ENCODE measurements around the gene EWSR1. TPM values are rescaled to one million over a fixed set of nuclear protein-coding genes. Genes with fewer than 3 reads are reported as not detected.

Gene EWSR1
- total RNA-seq, 1 donor from 2014 or later = 347 TPM

GRCh38 chr22:29335656-29336055, 67.6 kb downstream of the EWSR1 start:
- Mint-ChIP-seq H3K27ac (no peak overlapping the region), H3K36me3 (peaks cover 8% of the 10 kb centered on the region), H3K4me3 (no peak overlapping the region), H3K4me1 (ENCODE audit: unreplicated experiment) (peaks cover 4% of the 10 kb centered on the region), H3K27me3 (no peaks in the 10 kb centered on the region), H3K9me3 (no peaks in the 10 kb centered on the region)
- DNase-seq (ENCODE audit: extremely low spot score, unreplicated experiment) = no peak
- TF ChIP-seq, protein P1, sequence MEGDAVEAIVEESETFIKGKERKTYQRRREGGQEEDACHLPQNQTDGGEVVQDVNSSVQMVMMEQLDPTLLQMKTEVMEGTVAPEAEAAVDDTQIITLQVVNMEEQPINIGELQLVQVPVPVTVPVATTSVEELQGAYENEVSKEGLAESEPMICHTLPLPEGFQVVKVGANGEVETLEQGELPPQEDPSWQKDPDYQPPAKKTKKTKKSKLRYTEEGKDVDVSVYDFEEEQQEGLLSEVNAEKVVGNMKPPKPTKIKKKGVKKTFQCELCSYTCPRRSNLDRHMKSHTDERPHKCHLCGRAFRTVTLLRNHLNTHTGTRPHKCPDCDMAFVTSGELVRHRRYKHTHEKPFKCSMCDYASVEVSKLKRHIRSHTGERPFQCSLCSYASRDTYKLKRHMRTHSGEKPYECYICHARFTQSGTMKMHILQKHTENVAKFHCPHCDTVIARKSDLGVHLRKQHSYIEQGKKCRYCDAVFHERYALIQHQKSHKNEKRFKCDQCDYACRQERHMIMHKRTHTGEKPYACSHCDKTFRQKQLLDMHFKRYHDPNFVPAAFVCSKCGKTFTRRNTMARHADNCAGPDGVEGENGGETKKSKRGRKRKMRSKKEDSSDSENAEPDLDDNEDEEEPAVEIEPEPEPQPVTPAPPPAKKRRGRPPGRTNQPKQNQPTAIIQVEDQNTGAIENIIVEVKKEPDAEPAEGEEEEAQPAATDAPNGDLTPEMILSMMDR (conservative IDR thresholded peaks at IDR 0.05) = no peak

GRCh38 chr22:29336751-29337490, 68.9 kb downstream of the EWSR1 start:
- Mint-ChIP-seq H3K4me3 (no peak overlapping the region), H3K36me3 (peaks cover 9% of the 10 kb centered on the region), H3K27ac (no peak overlapping the region), H3K4me1 (ENCODE audit: unreplicated experiment) (no peaks in the 10 kb centered on the region), H3K9me3 (no peaks in the 10 kb centered on the region), H3K27me3 (no peaks in the 10 kb centered on the region)
- TF ChIP-seq, protein P1 (conservative IDR thresholded peaks at IDR 0.05) = no peak
- no peak for DNase-seq (ENCODE audit: extremely low spot score, unreplicated experiment)

DNA sequence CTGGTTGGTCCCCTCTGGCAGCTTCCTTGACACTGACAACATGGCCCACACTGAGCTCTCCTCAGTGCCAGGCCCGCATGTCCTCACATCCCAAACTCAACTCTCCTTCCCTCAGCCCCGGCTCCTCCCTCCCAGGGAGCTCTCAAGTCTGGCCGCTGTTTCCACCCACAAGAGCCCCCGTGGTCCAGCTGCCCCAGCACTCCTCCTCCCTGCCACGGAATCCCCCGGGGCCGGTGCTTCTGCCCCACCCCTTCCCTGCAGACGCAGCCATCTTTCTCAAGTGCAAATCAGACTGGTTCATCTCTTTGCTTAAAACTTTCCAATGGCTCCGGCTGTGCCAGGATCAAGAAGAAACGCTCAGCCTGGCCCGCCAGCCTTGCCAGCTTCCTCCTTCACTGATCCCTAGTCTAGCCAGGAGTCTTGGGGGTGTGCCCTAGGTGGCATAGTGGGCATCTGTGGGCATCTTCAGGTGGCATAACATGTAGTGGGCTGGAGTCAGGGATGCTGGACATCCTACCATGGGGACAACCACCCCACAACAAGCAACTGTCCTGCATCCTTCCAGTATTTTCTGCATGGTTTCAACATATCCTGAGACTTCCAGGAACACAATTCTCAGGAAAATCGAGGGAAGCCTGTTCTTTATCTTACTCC, 69.7 kb downstream of the EWSR1 start:
- TF ChIP-seq, protein P1 (conservative IDR thresholded peaks at IDR 0.05) = no peak
- Mint-ChIP-seq H3K36me3 (peaks cover 12% of the 10 kb centered on the region), H3K9me3 (no peaks in the 10 kb centered on the region), H3K4me1 (ENCODE audit: unreplicated experiment) (peaks cover 3% of the 10 kb centered on the region), H3K27me3 (no peaks in the 10 kb centered on the region), H3K4me3 (no peak overlapping the region), H3K27ac (no peak overlapping the region)
- no peak for DNase-seq (ENCODE audit: extremely low spot score, unreplicated experiment)

GRCh38 chr22:29338398-29338797, 70.3 kb downstream of the EWSR1 start:
- Mint-ChIP-seq H3K9me3 (no peaks in the 10 kb centered on the region), H3K4me1 (ENCODE audit: unreplicated experiment) (peaks cover 9% of the 10 kb centered on the region), H3K36me3 (peaks cover 12% of the 10 kb centered on the region), H3K27ac (no peak overlapping the region), H3K27me3 (no peaks in the 10 kb centered on the region), H3K4me3 (no peak overlapping the region)
- no peak for DNase-seq (ENCODE audit: extremely low spot score, unreplicated experiment)
- TF ChIP-seq, protein P1 (conservative IDR thresholded peaks at IDR 0.05) = no peak

DNA sequence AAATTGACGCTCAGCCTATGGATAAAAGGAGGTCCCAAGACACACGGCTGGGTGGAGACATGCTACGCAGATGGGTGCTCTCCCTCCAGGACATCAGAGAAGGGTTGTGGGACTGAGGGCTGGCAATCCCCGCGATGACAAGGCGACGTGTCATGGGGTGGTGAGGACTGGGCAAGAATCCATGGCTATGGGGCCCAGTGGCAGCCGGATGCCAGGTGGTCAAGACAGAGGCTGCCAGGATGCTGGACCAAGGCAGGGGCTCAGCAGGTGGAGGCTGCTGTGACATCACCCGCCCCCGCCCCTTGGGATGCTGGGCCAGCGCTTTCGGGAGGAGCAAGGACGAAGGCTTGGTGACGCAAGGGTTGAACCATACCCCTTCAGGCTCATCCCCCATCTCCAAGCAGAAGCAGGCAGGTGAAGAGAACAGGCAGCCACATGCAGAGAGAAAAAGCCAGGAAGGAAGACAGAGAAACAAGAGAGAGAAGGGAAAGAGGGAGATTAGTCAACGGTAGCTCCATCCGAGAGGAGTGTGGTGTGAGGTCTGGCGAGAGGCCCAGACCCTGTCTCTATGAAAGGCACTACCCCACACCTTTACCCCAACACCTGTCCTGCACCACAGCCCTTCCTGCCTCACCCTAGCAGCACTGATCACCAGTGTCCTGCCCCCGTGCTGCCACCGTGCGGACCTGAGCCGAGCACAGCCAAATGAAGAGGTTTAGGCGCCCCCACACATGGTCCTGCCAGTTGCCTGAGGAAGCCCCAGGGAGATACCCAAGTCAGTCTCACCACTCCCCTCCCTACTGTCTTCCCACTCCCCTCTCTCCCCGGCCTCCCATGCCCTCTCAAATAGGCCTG, 71.5 kb downstream of the EWSR1 start:
- Mint-ChIP-seq H3K27me3 (no peaks in the 10 kb centered on the region), H3K4me3 (no peak overlapping the region), H3K4me1 (ENCODE audit: unreplicated experiment) (peaks cover 16% of the 10 kb centered on the region), H3K9me3 (no peaks in the 10 kb centered on the region), H3K27ac (no peak overlapping the region), H3K36me3 (peaks cover 15% of the 10 kb centered on the region)
- DNase-seq (ENCODE audit: extremely low spot score, unreplicated experiment) = no peak
- TF ChIP-seq, protein P1 (conservative IDR thresholded peaks at IDR 0.05) = no peak

Data from type B pancreatic cell (in vitro differentiated cells).